ENCODE results near the gene ALDH8A1. TPM values are rescaled to one million over a fixed set of nuclear protein-coding genes. Genes with fewer than 3 reads are reported as not detected.

Gene ALDH8A1
- 0.68 and 1.5 TPM in 2 replicates for total RNA-seq (2022)
- Bru-seq, nascent RNA = percentile 47 among the genes with signal in this experiment
- percentile 46 among the genes with signal in this experiment for BruChase-seq, experiment 1, labeled RNA remaining after a 6-hour chase
- percentile 45 among the genes with signal in this experiment for BruChase-seq, experiment 2, labeled RNA remaining after a 2-hour chase
- long read RNA-seq = 0 reads

- no peak within 1 kb of the TSS for H3K4me3 Mint-ChIP-seq (ENCODE audit: low read depth, unreplicated experiment)
- H3K4me1 Mint-ChIP-seq (ENCODE audit: low read depth, unreplicated experiment) = peaks cover 4% of the 10 kb centered on the region
- BruUV-seq (replicated peaks) = no TSS peak
- H3K9me3 Mint-ChIP-seq (ENCODE audit: low read depth, unreplicated experiment) = no peaks in the 10 kb centered on the region
- no peak for DNase-seq
- intact Hi-C loops (cut with micrococcal nuclease; ENCODE audit: unreplicated experiment) = loop anchor here (10.0 kb wide), 1 partner anchor 795 kb away; no protein-coding TSS in a partner anchor
- peaks cover 5% of the 10 kb centered on the region for H3K36me3 Mint-ChIP-seq (ENCODE audit: insufficient read depth, unreplicated experiment)
- H3K27ac Mint-ChIP-seq (ENCODE audit: unreplicated experiment) = no peak within 1 kb of the TSS
- CTCF ChIA-PET = no interaction called here
- TF ChIP-seq CTCF (IDR thresholded peaks at IDR 0.05; ENCODE audit: unreplicated experiment) = no peak
- no peaks in the 10 kb centered on the region for H3K27me3 Mint-ChIP-seq (ENCODE audit: unreplicated experiment)
Measured at GRCh38 chr6:134949927-134950326, at the start of gene ALDH8A1. Gene ALDH8A1 (minus strand): TSS chr6:134950101. CDS start chr6:134950053, 48 bp downstream.

GRCh38 chr6:134999107-134999506 lies 49.2 kb upstream of the ALDH8A1 start:
- no peaks in the 10 kb centered on the region for H3K4me1 Mint-ChIP-seq (ENCODE audit: low read depth, unreplicated experiment)
- no peaks in the 10 kb centered on the region for H3K9me3 Mint-ChIP-seq (ENCODE audit: low read depth, unreplicated experiment)
- CTCF ChIA-PET = interaction anchor here (0.7 kb wide), 1 partner anchor 166 kb away, joined by 4 read pairs; no protein-coding TSS in a partner anchor
- no peak for DNase-seq
- H3K27ac Mint-ChIP-seq (ENCODE audit: unreplicated experiment) = no peak overlapping the region
- BruUV-seq (replicated peaks) = no TSS peak
- no peaks in the 10 kb centered on the region for H3K27me3 Mint-ChIP-seq (ENCODE audit: unreplicated experiment)
- intact Hi-C loops (cut with micrococcal nuclease; ENCODE audit: unreplicated experiment) = no loop called here
- H3K36me3 Mint-ChIP-seq (ENCODE audit: insufficient read depth, unreplicated experiment) = no peaks in the 10 kb centered on the region
- no peak for TF ChIP-seq CTCF (IDR thresholded peaks at IDR 0.05; ENCODE audit: unreplicated experiment)
- H3K4me3 Mint-ChIP-seq (ENCODE audit: low read depth, unreplicated experiment) = no peak overlapping the region

- H3K27me3 Mint-ChIP-seq (ENCODE audit: unreplicated experiment) = no peaks in the 10 kb centered on the region
- no TSS peak for BruUV-seq (replicated peaks)
Measured at GRCh38 chr6:134997133-134997995, 47.5 kb upstream of the ALDH8A1 start.

GRCh38 chr6:134995536-134995935 lies 45.6 kb upstream of the ALDH8A1 start:
- intact Hi-C loops (cut with micrococcal nuclease; ENCODE audit: unreplicated experiment) = no loop called here
- Mint-ChIP-seq H3K4me3 (ENCODE audit: low read depth, unreplicated experiment) (no peak overlapping the region), H3K4me1 (ENCODE audit: low read depth, unreplicated experiment) (no peaks in the 10 kb centered on the region), H3K9me3 (ENCODE audit: low read depth, unreplicated experiment) (no peaks in the 10 kb centered on the region), H3K36me3 (ENCODE audit: insufficient read depth, unreplicated experiment) (peaks cover 2% of the 10 kb centered on the region), H3K27ac (ENCODE audit: unreplicated experiment) (no peak overlapping the region), H3K27me3 (ENCODE audit: unreplicated experiment) (no peaks in the 10 kb centered on the region)
- CTCF ChIA-PET = interaction anchor here (1.1 kb wide), 1 partner anchor 9 kb away, joined by 3 read pairs; no protein-coding TSS in a partner anchor
- no TSS peak for BruUV-seq (replicated peaks)
- no peak for TF ChIP-seq CTCF (IDR thresholded peaks at IDR 0.05; ENCODE audit: unreplicated experiment)
- DNase-seq = no peak

More at GRCh38 chr6:134997133-134997995, 47.5 kb upstream of the ALDH8A1 start:
- H3K4me1 Mint-ChIP-seq (ENCODE audit: low read depth, unreplicated experiment) = no peaks in the 10 kb centered on the region
- intact Hi-C loops (cut with micrococcal nuclease; ENCODE audit: unreplicated experiment) = no loop called here
- H3K36me3 Mint-ChIP-seq (ENCODE audit: insufficient read depth, unreplicated experiment) = no peaks in the 10 kb centered on the region
- TF ChIP-seq CTCF (IDR thresholded peaks at IDR 0.05; ENCODE audit: unreplicated experiment) = no peak
- CTCF ChIA-PET = no interaction called here
- DNase-seq = no peak
- no peaks in the 10 kb centered on the region for H3K9me3 Mint-ChIP-seq (ENCODE audit: low read depth, unreplicated experiment)
- H3K27ac Mint-ChIP-seq (ENCODE audit: unreplicated experiment) = no peak overlapping the region
- H3K4me3 Mint-ChIP-seq (ENCODE audit: low read depth, unreplicated experiment) = no peak overlapping the region

All from Calu3 (cell line).